H1 (cell line): ENCODE measurements around the gene CHST3. TPM values are rescaled to one million over a fixed set of nuclear protein-coding genes. Genes with fewer than 3 reads are reported as not detected.

Experiments used
- CTCF ChIA-PET: fragments of 300-600 bp; sonication (Branson Sonifier 250); formaldehyde crosslinking; loops from one replicate; lab custom pipeline; 2021; ENCODE audit not compliant: partially characterized antibody; lab: Charles Lee
- POLR2A ChIA-PET: fragments of 300-600 bp; sonication (Branson Sonifier 250); formaldehyde crosslinking; loops from one replicate; lab custom pipeline; 2021; ENCODE audit warnings: inconsistent platforms; ENCODE audit not compliant: partially characterized antibody; lab: Charles Lee
- DNase-seq, 2 experiments: peaks; one replicate each; pipeline versions ENCODE4 v3.0.0 to v3.0.0-alpha.2; 2010 to 2022; ENCODE audit warnings: low spot score in 2 of 2, low read depth in 1 of 2, mixed read lengths in 1 of 2
- FAIRE-seq: peaks from 2 replicates; lab custom pipeline; 2011; peaks lifted over from hg19 to GRCh38; lab: Jason Lieb, UNC
- H2AFZ ChIP-seq: 2 replicates; pipeline ENCODE4 v1.8.1; 2012; ENCODE audit warnings: low read length, inconsistent platforms
- H2AK5ac ChIP-seq: 2 replicates; pipeline ENCODE4 v1.6.1; 2013; ENCODE audit warnings: low read depth, low read length
- H2BK120ac ChIP-seq: replicated peaks from 2 replicates; pipeline ENCODE3; 2013; ENCODE audit warnings: low read depth, low read length, inconsistent platforms
- H2BK12ac ChIP-seq: 2 replicates; pipeline ENCODE4 v1.6.1; 2013; ENCODE audit warnings: low read depth, low read length
- H2BK15ac ChIP-seq: 2 replicates; pipeline ENCODE4 v1.6.1; 2013; ENCODE audit warnings: low read length
- H2BK20ac ChIP-seq: 2 replicates; pipeline ENCODE4 v1.6.1; 2013; ENCODE audit warnings: low read length
- H2BK5ac ChIP-seq: 2 replicates; pipeline ENCODE4 v1.6.1; 2013; ENCODE audit warnings: low read depth, low read length
- H3K14ac ChIP-seq: 2 replicates; pipeline ENCODE4 v1.6.1; 2013; ENCODE audit warnings: inconsistent platforms; ENCODE audit not compliant: insufficient read length
- H3K18ac ChIP-seq: 2 replicates; pipeline ENCODE4 v1.6.1; 2013; ENCODE audit warnings: low read length; ENCODE audit errors: extremely low read depth
- H3K23ac ChIP-seq: 2 replicates; pipeline ENCODE4 v1.6.1; 2013; ENCODE audit warnings: inconsistent platforms; ENCODE audit not compliant: insufficient read length
- H3K23me2 ChIP-seq: 2 replicates; pipeline ENCODE4 v1.6.1; 2013; ENCODE audit warnings: low read depth, low read length
- H3K27ac ChIP-seq: 2 replicates; pipeline ENCODE4 v1.6.1; 2011; ENCODE audit warnings: low read depth, low read length, inconsistent platforms
- H3K27me3 ChIP-seq, 4 experiments: replicated peaks in 1 of 4; 1 replicate in 1 of 4; 2 replicates in 3 of 4; pipeline versions ENCODE4 v1.6.1 to v1.8.1; 2011 to 2013; ENCODE audit warnings: low read length in 3 of 4, mild to moderate bottlenecking in 3 of 4, inconsistent platforms in 2 of 4, mixed read lengths in 2 of 4, moderate library complexity in 1 of 4; ENCODE audit not compliant: control insufficient read depth in 3 of 4, insufficient read depth in 3 of 4; ENCODE audit errors: extremely low read depth in 1 of 4
- H3K36me3 ChIP-seq, 4 experiments: 2 replicates each; pipeline versions ENCODE4 v1.6.1 to v1.8.1; 2011 to 2013; ENCODE audit warnings: mild to moderate bottlenecking in 4 of 4, low read length in 3 of 4, moderate library complexity in 2 of 4, control low read depth in 1 of 4, inconsistent platforms in 1 of 4; ENCODE audit not compliant: insufficient read depth in 4 of 4, control insufficient read depth in 2 of 4
- H3K4ac ChIP-seq: replicated peaks from 2 replicates; pipeline ENCODE3; 2013; ENCODE audit warnings: low read length, low read depth, mixed read lengths, inconsistent platforms; ENCODE audit not compliant: insufficient read length
- H3K4me1 ChIP-seq, 4 experiments: replicated peaks in 1 of 4; 1 replicate in 1 of 4; 2 replicates in 3 of 4; pipeline versions ENCODE4 v1.6.1 to v1.8.1; 2011 to 2013; ENCODE audit warnings: low read length in 3 of 4, inconsistent platforms in 2 of 4, mixed read lengths in 1 of 4; ENCODE audit not compliant: insufficient read depth in 4 of 4, control insufficient read depth in 3 of 4
- H3K4me2 ChIP-seq, 2 experiments: 2 replicates each; pipeline versions ENCODE4 v1.6.1 to v1.8.1; 2011 to 2013; ENCODE audit warnings: low read depth in 2 of 2, low read length in 2 of 2, control low read depth in 1 of 2, inconsistent platforms in 1 of 2, mild to moderate bottlenecking in 1 of 2; ENCODE audit not compliant: insufficient read depth in 1 of 2
- H3K4me3 ChIP-seq, 4 experiments: fragments of 200-600, 300-600 bp in 1 of 4; sonication (generic), shearing (Covaris generic), sonication (Bioruptor Twin) in 1 of 4; 2 replicates each; pipeline versions ENCODE4 v1.5.1 to v1.8.1; 2011 to 2016; ENCODE audit warnings: low read length in 4 of 4, low read depth in 3 of 4, control low read depth in 2 of 4, inconsistent platforms in 2 of 4, mild to moderate bottlenecking in 2 of 4, mixed read lengths in 1 of 4, moderate library complexity in 1 of 4; ENCODE audit not compliant: insufficient read depth in 2 of 4; ENCODE audit errors: extremely low read depth in 1 of 4
- H3K56ac ChIP-seq: replicated peaks from 2 replicates; pipeline ENCODE3; 2013; ENCODE audit warnings: low read depth, mild to moderate bottlenecking, mixed read lengths, low read length, inconsistent platforms; ENCODE audit not compliant: insufficient read length
- H3K79me1 ChIP-seq: 2 replicates; pipeline ENCODE4 v1.6.1; 2013; ENCODE audit warnings: low read depth, low read length, control low read depth
- H3K79me2 ChIP-seq, 2 experiments: 2 replicates each; pipeline versions ENCODE4 v1.6.1 to v1.8.1; 2012 to 2013; ENCODE audit warnings: low read length in 2 of 2, mild to moderate bottlenecking in 2 of 2, inconsistent platforms in 1 of 2; ENCODE audit not compliant: insufficient read depth in 2 of 2, control insufficient read depth in 1 of 2
- H3K9ac ChIP-seq, 4 experiments: replicated peaks in 1 of 4; 1 replicate in 1 of 4; 2 replicates in 3 of 4; pipeline versions ENCODE4 v1.6.1 to v1.8.1; 2011 to 2013; ENCODE audit warnings: low read depth in 3 of 4, low read length in 3 of 4, control low read depth in 2 of 4, mild to moderate bottlenecking in 2 of 4, moderate library complexity in 2 of 4, inconsistent platforms in 1 of 4; ENCODE audit errors: extremely low read depth in 1 of 4
- H3K9me3 ChIP-seq, 2 experiments: 2 replicates each; pipeline versions ENCODE4 v1.6.1 to v1.8.1; 2012 to 2013; ENCODE audit warnings: mild to moderate bottlenecking in 2 of 2, moderate library complexity in 2 of 2, control low read depth in 1 of 2, inconsistent platforms in 1 of 2, low read depth in 1 of 2, low read length in 1 of 2, mixed read lengths in 1 of 2; ENCODE audit not compliant: insufficient read depth in 2 of 2
- H4K20me1 ChIP-seq, 2 experiments: replicated peaks in 1 of 2; 2 replicates each; pipeline versions ENCODE3 to v1.8.1; 2011 to 2013; ENCODE audit warnings: inconsistent platforms in 2 of 2, low read length in 2 of 2, mild to moderate bottlenecking in 1 of 2; ENCODE audit not compliant: insufficient read depth in 2 of 2, control insufficient read depth in 1 of 2
- H4K5ac ChIP-seq: 2 replicates; pipeline ENCODE4 v1.6.1; 2013; ENCODE audit warnings: low read length, low read depth, mixed read lengths, inconsistent platforms; ENCODE audit not compliant: insufficient read length
- H4K8ac ChIP-seq: 2 replicates; pipeline ENCODE4 v1.8.0; 2013; ENCODE audit warnings: mild to moderate bottlenecking, moderate library complexity, low read length, inconsistent platforms; ENCODE audit not compliant: insufficient read depth; ENCODE audit errors: extremely low read depth
- H4K91ac ChIP-seq: replicated peaks from 2 replicates; pipeline ENCODE3; 2013; ENCODE audit warnings: low read length, mixed read lengths, inconsistent platforms; ENCODE audit not compliant: insufficient read length
- CBX5 ChIP-seq: fragments of 300-800, 300-1000 bp; sonication (generic); IDR thresholded peaks from 2 replicates; pipeline ENCODE4 v1.7.1; 2016; ENCODE audit warnings: antibody characterized with exemption, low read length, low read depth
- HDAC6 ChIP-seq: IDR thresholded peaks from one replicate; pipeline ENCODE4 v1.7.1; 2012; ENCODE audit warnings: low read depth, mild to moderate bottlenecking, inconsistent platforms, low read length, moderate library complexity
- NANOG ChIP-seq: IDR thresholded peaks from 2 replicates; pipeline ENCODE4 v1.6.1; 2011; ENCODE audit warnings: low read length, low read depth, mild to moderate bottlenecking, inconsistent platforms; ENCODE audit not compliant: insufficient read depth, poor library complexity, severe bottlenecking
- TBP ChIP-seq: IDR thresholded peaks from 2 replicates; pipeline ENCODE4 v1.6.1; 2011; ENCODE audit warnings: low read depth, low read length, improper control_type of control experiment
- WGBS, 2 experiments: shearing (Covaris generic) in 1 of 2; methylation state at CpG; one replicate each; pipeline versions ENCODE4 v1.1.6 to v1.1.7; 2013 to 2015; ENCODE audit warnings: low lambda C conversion rate in 2 of 2, mixed read lengths in 2 of 2, inconsistent platforms in 1 of 2, low coverage in 1 of 2, missing lambda C conversion rate in 1 of 2; ENCODE audit not compliant: insufficient replicate concordance in 2 of 2, insufficient coverage in 1 of 2, insufficient read length in 1 of 2; ENCODE audit errors: extremely low coverage in 1 of 2, missing lambda C conversion rate in 1 of 2; 5-methylcytosine and 5-hydroxymethylcytosine counted together
- polyA plus RNA-seq, 7 experiments: library from polyadenylated mRNA; depleted of rRNA in 3 of 7; stranded (reverse) in 5 of 7; unstranded in 2 of 7; fragments of >200 nt in 5 of 7; fragments of 200-250 nt in 2 of 7; gene quantifications; 1 replicate in 5 of 7; 2 replicates in 1 of 7; 4 replicates in 1 of 7; pipeline versions ENCODE4 v1.2.1 to v1.2.3, GENCODE V29; 2011 to 2013; ENCODE audit warnings: missing spikeins in 2 of 7, mixed read lengths in 2 of 7
- total RNA-seq: library from RNA; stranded (reverse); fragmentation: NEBNext Ultra II Directional; extraction: Animal tissue kit (Norgen Biotek cat#: 25700); gene quantifications from 2 replicates; pipeline ENCODE4 v1.2.1, GENCODE V29; 2021

Gene CHST3
- total and polyA plus RNA-seq, 2 of the 8 experiments (the other 6 are each of a cell fraction or from before 2014, with no cell fraction given) = 2.0 to 5.8 TPM

GRCh38 chr10:72045586-72045985 lies 81.4 kb downstream of the CHST3 start:
- H3K9ac ChIP-seq = no peak overlapping the region
- H3K23me2 ChIP-seq = no peaks in the 10 kb centered on the region
- H3K9me3 ChIP-seq = 0 out of 4 replicates have a peak, but pooled peaks cover 0 to 4% of the 10 kb centered on the region in 2 experiments
- H2BK5ac ChIP-seq = no peak overlapping the region
- no peaks in the 10 kb centered on the region for H3K36me3 ChIP-seq
- H3K18ac ChIP-seq = no peak overlapping the region
- H2BK120ac ChIP-seq = no peak overlapping the region
- H2BK12ac ChIP-seq = no peak overlapping the region
- H3K4me1 ChIP-seq = peaks cover 0 to 6% (median 0%) of the 10 kb centered on the region in 4 experiments; a peak in 3 of 7 replicates
- no peak overlapping the region for H4K91ac ChIP-seq
- no peak overlapping the region for H4K5ac ChIP-seq
- DNase-seq (no peak), FAIRE-seq (no peak)
- H2BK15ac ChIP-seq = no peak overlapping the region
- H2AFZ ChIP-seq = no peak overlapping the region
- no peak overlapping the region for H3K23ac ChIP-seq
- H3K79me2 ChIP-seq = no peaks in the 10 kb centered on the region
- H3K4me3 ChIP-seq = no peak overlapping the region
- POLR2A ChIA-PET = interaction anchor here (0.7 kb wide), 1 partner anchor 308 kb away, joined by 3 read pairs; no protein-coding TSS in a partner anchor
- H3K14ac ChIP-seq = no peak overlapping the region
- H3K79me1 ChIP-seq = no peaks in the 10 kb centered on the region
- peaks cover 0 to 2% of the 10 kb centered on the region in 2 experiments for H4K20me1 ChIP-seq
- WGBS, 2 experiments = 76% methylated on average over 2 of the region's 2 CpGs; no CpG with 5 or more reads in 1 of the 2 experiments
- no peak overlapping the region for H3K56ac ChIP-seq
- no peak overlapping the region for H4K8ac ChIP-seq
- H3K4ac ChIP-seq = no peak overlapping the region
- CTCF ChIA-PET = interaction anchor here (0.7 to 9.8 kb wide), 9 partner anchors 8 to 207 kb away, joined by 3 to 100 read pairs (median 4); no protein-coding TSS in a partner anchor
- no peaks in the 10 kb centered on the region for H3K27me3 ChIP-seq
- H3K27ac ChIP-seq = no peak overlapping the region
- no peak overlapping the region for H2BK20ac ChIP-seq
- no peak overlapping the region for H2AK5ac ChIP-seq
- no peak overlapping the region for H3K4me2 ChIP-seq
- TF ChIP-seq NANOG (no peak), CBX5 (no peak), TBP (no peak), HDAC6 (no peak)
